HCT116 (cell line): ENCODE results near the gene ABCC1. TPM values are rescaled to one million over a fixed set of nuclear protein-coding genes. Genes with fewer than 3 reads are reported as not detected.

ENCODE experiments used
- ATAC-seq: fragments of 200-7000 bp; cut with Tn5 transposase; 2 replicates; pipeline ENCODE4 v1.9.1; 2020; ENCODE audit warnings: mild to moderate bottlenecking, moderate library complexity
- BruUV-seq: library from RNA; stranded (reverse); fragments of 400-500 nt; replicated peaks from 2 replicates; lab custom pipeline; 2021; lab: Mats Ljungman, UMichigan
- CTCF ChIA-PET: fragments of 300-600 bp; sonication (Branson Sonifier 250); formaldehyde crosslinking; loops from one replicate; lab custom pipeline; 2021; ENCODE audit warnings: antibody characterized with exemption; lab: Charles Lee
- POLR2A ChIA-PET: fragments of 300-600, 350-600 bp; sonication (Branson Sonifier 250); formaldehyde crosslinking; loops from one replicate; lab custom pipeline; 2021; ENCODE audit warnings: antibody characterized with exemption; lab: Charles Lee
- RAD21 ChIA-PET, 2 experiments: fragments of 300-600 bp; sonication (Branson Sonifier 250); formaldehyde crosslinking; loops; one replicate each; lab custom pipeline; 2023; ENCODE audit warnings: low total read pairs in 2 of 2; ENCODE audit not compliant: uncharacterized antibody in 2 of 2, unreplicated experiment in 2 of 2, low non-redundant PET in 1 of 2; lab: Charles Lee
- DNase-seq: peaks from one replicate; pipeline ENCODE4 v3.0.0-alpha.2; 2010; ENCODE audit warnings: low read depth, low spot score
- H2AFZ ChIP-seq: fragments of 200-600 bp; shearing (Covaris generic), sonication (generic); 2 replicates; pipeline ENCODE4 v1.6.1; 2017; ENCODE audit warnings: low read depth, mixed run types, mixed read lengths, antibody characterized with exemption, low read length; ENCODE audit not compliant: poor library complexity, severe bottlenecking
- H3K27ac ChIP-seq: 2 replicates; pipeline ENCODE4 v1.5.1; 2012; ENCODE audit warnings: low read depth, low read length
- H3K27me3 ChIP-seq: fragments of 200-600 bp; sonication (generic); 2 replicates; pipeline ENCODE4 v1.6.1; 2016; ENCODE audit warnings: mixed run types, low read length, mixed read lengths; ENCODE audit not compliant: insufficient read depth
- H3K36me3 ChIP-seq, 2 experiments: fragments of 200-500 bp in 1 of 2; fragments of 200-600 bp in 1 of 2; sonication (Bioruptor generic) in 1 of 2; sonication (generic) in 1 of 2; 2 replicates each; pipeline versions ENCODE4 v1.5.1 to v1.6.1; 2014 to 2016; ENCODE audit warnings: low read length in 2 of 2, inconsistent platforms in 1 of 2, mixed read lengths in 1 of 2, mixed run types in 1 of 2; ENCODE audit not compliant: insufficient read depth in 2 of 2, control insufficient read depth in 1 of 2
- H3K4me1 ChIP-seq, 2 experiments: fragments of 200-600 bp in 1 of 2; sonication (generic) in 1 of 2; 2 replicates each; pipeline versions ENCODE4 v1.5.1 to v1.6.1; 2012 to 2017; ENCODE audit warnings: low read length in 2 of 2, inconsistent platforms in 1 of 2, mild to moderate bottlenecking in 1 of 2, mixed read lengths in 1 of 2, mixed run types in 1 of 2, moderate library complexity in 1 of 2; ENCODE audit not compliant: insufficient read depth in 2 of 2, control insufficient read depth in 1 of 2
- H3K4me2 ChIP-seq: fragments of 200-600 bp; sonication (generic); 2 replicates; pipeline ENCODE4 v1.6.1; 2017; ENCODE audit warnings: mixed run types, low read length, mixed read lengths
- H3K4me3 ChIP-seq, 2 experiments: fragments of 200-600 bp in 1 of 2; sonication (generic) in 1 of 2; replicated peaks in 1 of 2; 2 replicates each; pipeline ENCODE4 v1.5.1; 2011 to 2016; ENCODE audit warnings: low read length in 2 of 2, control low read depth in 1 of 2, low read depth in 1 of 2, mild to moderate bottlenecking in 1 of 2, mixed read lengths in 1 of 2, mixed run types in 1 of 2
- H3K79me2 ChIP-seq: fragments of 200-600 bp; sonication (generic); 2 replicates; pipeline ENCODE4 v1.6.1; 2017; ENCODE audit warnings: mild to moderate bottlenecking, mixed run types, low read length, moderate library complexity, mixed read lengths; ENCODE audit not compliant: insufficient read depth
- H3K9ac ChIP-seq: fragments of 200-600 bp; sonication (generic); 2 replicates; pipeline ENCODE4 v1.6.1; 2016; ENCODE audit warnings: low read length, mixed read lengths
- H3K9me2 ChIP-seq: fragments of 200-600 bp; sonication (generic), shearing (Covaris generic); 2 replicates; pipeline ENCODE4 v1.6.1; 2017; ENCODE audit warnings: mixed run types, mild to moderate bottlenecking, moderate library complexity; ENCODE audit not compliant: insufficient read depth
- H3K9me3 ChIP-seq, 2 experiments: fragments of 200-500 bp in 1 of 2; fragments of 200-600 bp in 1 of 2; sonication (Bioruptor generic) in 1 of 2; sonication (generic) in 1 of 2; 2 replicates each; pipeline ENCODE4 v1.6.1; 2014 to 2017; ENCODE audit warnings: low read length in 2 of 2, mixed read lengths in 2 of 2, inconsistent platforms in 1 of 2, low read depth in 1 of 2, mild to moderate bottlenecking in 1 of 2, mixed run types in 1 of 2, moderate library complexity in 1 of 2; ENCODE audit not compliant: control insufficient read depth in 1 of 2, insufficient read depth in 1 of 2
- H4K20me1 ChIP-seq: fragments of 200-600 bp; sonication (generic), shearing (Covaris generic); 2 replicates; pipeline ENCODE4 v1.6.1; 2017; ENCODE audit warnings: mixed run types, mild to moderate bottlenecking, moderate library complexity; ENCODE audit not compliant: insufficient read depth
- EZH2phosphoT487 ChIP-seq: fragments of 200-600 bp; IDR thresholded peaks from 2 replicates; pipeline ENCODE4 v1.6.1; 2018; ENCODE audit warnings: antibody characterized with exemption, borderline replicate concordance
- JUND ChIP-seq: IDR thresholded peaks from 2 replicates; pipeline ENCODE4 v1.6.1; 2012
- POLR2AphosphoS5 ChIP-seq: IDR thresholded peaks from 2 replicates; pipeline ENCODE4 v1.6.1; 2011; ENCODE audit warnings: mild to moderate bottlenecking, low read depth, low read length, moderate library complexity
- RAD21 ChIP-seq: IDR thresholded peaks from 2 replicates; pipeline ENCODE4 v1.6.1; 2012; ENCODE audit warnings: low read depth, mild to moderate bottlenecking
- REST ChIP-seq: IDR thresholded peaks from 2 replicates; pipeline ENCODE4 v1.6.1; 2012; ENCODE audit warnings: low read depth
- SRF ChIP-seq: IDR thresholded peaks from 2 replicates; pipeline ENCODE4 v1.6.1; 2012; ENCODE audit warnings: low read depth
- TCF7L2 ChIP-seq: IDR thresholded peaks from 2 replicates; pipeline ENCODE4 v1.7.0; 2011; ENCODE audit warnings: borderline replicate concordance, inconsistent platforms; ENCODE audit not compliant: insufficient read depth, insufficient read length; ENCODE audit errors: extremely low read depth
- intact Hi-C: fragments of 100-400 bp; cut with micrococcal nuclease; formaldehyde crosslinking; loops from 2 replicates; pipeline ENCODE4 v1.10.0; 2022
- total RNA-seq: library from RNA; stranded (reverse); gene quantifications from one replicate; pipeline ENCODE4 v1.2.1, GENCODE V29; 2021; ENCODE audit not compliant: unreplicated experiment
- TF ChIP-seq, protein P1 (sequence below): IDR thresholded peaks from 2 replicates; pipeline ENCODE4 v1.6.1; 2012
- TF ChIP-seq, protein P2 (sequence below): IDR thresholded peaks from 2 replicates; pipeline ENCODE4 v1.6.1; 2012
- TF ChIP-seq, protein P3 (sequence below), 3 experiments: fragments of 200-600 bp in 1 of 3; sonication (generic) in 1 of 3; IDR thresholded peaks in 2 of 3; conservative IDR thresholded peaks in 1 of 3; 2 replicates each; pipeline ENCODE4 v1.5.1; 2012 to 2017; ENCODE audit warnings: low read depth in 2 of 3, low read length in 2 of 3, antibody characterized with exemption in 1 of 3, borderline replicate concordance in 1 of 3, control low read depth in 1 of 3, mild to moderate bottlenecking in 1 of 3, mixed read lengths in 1 of 3, mixed run types in 1 of 3, moderate library complexity in 1 of 3; ENCODE audit not compliant: insufficient read depth in 1 of 3

Gene ABCC1
- total RNA-seq, 1 experiment from 2014 or later: 61.9 TPM

DNA sequence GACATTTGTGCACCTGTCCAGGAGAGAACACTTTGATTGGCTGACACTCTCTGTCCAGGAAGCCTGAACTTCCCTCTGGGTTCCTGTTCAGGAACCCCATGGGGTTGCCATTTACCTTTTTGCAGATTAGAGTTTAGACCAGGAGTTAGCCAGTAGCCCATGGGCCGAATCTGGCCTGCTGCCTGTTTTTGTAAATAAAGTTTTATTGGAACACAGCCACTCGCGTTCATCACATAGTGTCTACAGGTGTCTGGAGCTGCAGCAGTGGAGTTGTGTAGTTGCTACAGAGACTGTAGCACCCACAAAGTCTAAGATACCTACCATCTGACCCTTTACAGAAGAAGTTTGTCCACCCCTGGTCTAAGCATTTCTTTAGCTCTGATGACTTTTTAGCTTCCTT, 70.9 kb downstream of the ABCC1 start (continued):
- no peak for TF ChIP-seq REST
- no peak for TF ChIP-seq TCF7L2

DNA sequence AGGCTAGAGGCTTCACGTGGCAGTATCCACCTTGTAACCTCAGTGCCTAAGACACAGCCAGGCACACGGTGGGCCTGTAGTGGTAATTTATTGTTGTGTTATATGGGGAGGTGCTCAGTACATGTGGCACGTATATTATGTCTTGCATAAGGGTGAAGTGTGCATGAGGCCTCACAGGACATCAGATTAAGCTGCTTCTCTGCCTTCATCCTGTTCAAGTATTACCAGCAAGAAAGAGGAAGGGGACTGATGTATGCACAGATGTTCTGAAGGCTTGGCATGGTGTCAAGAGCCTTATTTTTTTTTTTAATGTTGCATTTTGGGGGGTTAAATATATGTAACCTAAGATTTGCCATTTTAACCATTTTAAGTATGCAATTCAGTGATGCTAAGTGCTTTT, 71.6 kb downstream of the ABCC1 start:
- H3K4me1 ChIP-seq: peaks cover 48 to 84% of the 10 kb centered on the region in 2 experiments
- H3K27ac ChIP-seq: peak overlapping the region; percentile 75
- H3K4me3 ChIP-seq: no peak overlapping the region
- CTCF ChIA-PET: no interaction called here
- peaks cover 51% of the 10 kb centered on the region for H3K79me2 ChIP-seq
- H3K9me2 ChIP-seq: no peaks in the 10 kb centered on the region
- H3K27me3 ChIP-seq: no peaks in the 10 kb centered on the region
- intact Hi-C loops: loop anchor here (5.0 kb wide), 1 partner anchor 134 kb away; the partner anchor contains the start of gene CEP20
- RAD21 ChIA-PET: no interaction called here
- no peaks in the 10 kb centered on the region for H4K20me1 ChIP-seq
- peak overlapping the region; percentile 67; the same call in 1 of the 2 replicates for H3K4me2 ChIP-seq
- BruUV-seq: no TSS peak
- H3K9me3 ChIP-seq: no peaks in the 10 kb centered on the region
- ATAC-seq (no peak), DNase-seq (no peak)
- peak overlapping the region; percentile 45; the same call in 1 of the 2 replicates for H3K9ac ChIP-seq
- no peak overlapping the region for H2AFZ ChIP-seq
- POLR2A ChIA-PET: no interaction called here
- H3K36me3 ChIP-seq: peaks cover 8 to 15% of the 10 kb centered on the region in 2 experiments; a peak in 2 of 4 replicates
- TF ChIP-seq EZH2phosphoT487 (no peak), SRF (no peak), RAD21 (no peak), REST (no peak), POLR2AphosphoS5 (no peak), JUND (no peak)
- TF ChIP-seq, protein P1, sequence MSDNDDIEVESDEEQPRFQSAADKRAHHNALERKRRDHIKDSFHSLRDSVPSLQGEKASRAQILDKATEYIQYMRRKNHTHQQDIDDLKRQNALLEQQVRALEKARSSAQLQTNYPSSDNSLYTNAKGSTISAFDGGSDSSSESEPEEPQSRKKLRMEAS: no peak
- TF ChIP-seq, protein P2, sequence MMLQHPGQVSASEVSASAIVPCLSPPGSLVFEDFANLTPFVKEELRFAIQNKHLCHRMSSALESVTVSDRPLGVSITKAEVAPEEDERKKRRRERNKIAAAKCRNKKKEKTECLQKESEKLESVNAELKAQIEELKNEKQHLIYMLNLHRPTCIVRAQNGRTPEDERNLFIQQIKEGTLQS: no peak
- TF ChIP-seq, protein P3, sequence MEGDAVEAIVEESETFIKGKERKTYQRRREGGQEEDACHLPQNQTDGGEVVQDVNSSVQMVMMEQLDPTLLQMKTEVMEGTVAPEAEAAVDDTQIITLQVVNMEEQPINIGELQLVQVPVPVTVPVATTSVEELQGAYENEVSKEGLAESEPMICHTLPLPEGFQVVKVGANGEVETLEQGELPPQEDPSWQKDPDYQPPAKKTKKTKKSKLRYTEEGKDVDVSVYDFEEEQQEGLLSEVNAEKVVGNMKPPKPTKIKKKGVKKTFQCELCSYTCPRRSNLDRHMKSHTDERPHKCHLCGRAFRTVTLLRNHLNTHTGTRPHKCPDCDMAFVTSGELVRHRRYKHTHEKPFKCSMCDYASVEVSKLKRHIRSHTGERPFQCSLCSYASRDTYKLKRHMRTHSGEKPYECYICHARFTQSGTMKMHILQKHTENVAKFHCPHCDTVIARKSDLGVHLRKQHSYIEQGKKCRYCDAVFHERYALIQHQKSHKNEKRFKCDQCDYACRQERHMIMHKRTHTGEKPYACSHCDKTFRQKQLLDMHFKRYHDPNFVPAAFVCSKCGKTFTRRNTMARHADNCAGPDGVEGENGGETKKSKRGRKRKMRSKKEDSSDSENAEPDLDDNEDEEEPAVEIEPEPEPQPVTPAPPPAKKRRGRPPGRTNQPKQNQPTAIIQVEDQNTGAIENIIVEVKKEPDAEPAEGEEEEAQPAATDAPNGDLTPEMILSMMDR (IDR thresholded peaks at IDR 0.05 in 2 of 3, conservative IDR thresholded peaks at IDR 0.05 in 1 of 3; ENCODE audit: borderline replicate concordance in 1 of 3, insufficient read depth in 1 of 3, low read depth in 2 of 3, low read length in 2 of 3): no peak
- TF ChIP-seq, all 23 proteins: peak for 0
